ENCODE measurements around the gene BTF3. TPM values are rescaled to one million over a fixed set of nuclear protein-coding genes. Genes with fewer than 3 reads are reported as not detected.
"Not testable (repeated sequence)": the region's sequence is repeated elsewhere in the genome, so short reads cannot be mapped to it uniquely, and the experiment has no call there.

The BTF3 gene
- 521 and 523 TPM in 2 replicates for total RNA-seq (2014; rRNA removed; shearing (Covaris generic))
- polyA plus RNA-seq (2015; cell fraction: cytosol; rRNA removed): 548 and 685 TPM in 2 replicates
- polyA plus RNA-seq (2015; cell fraction: nucleus; rRNA removed): 132 and 144 TPM in 2 replicates

GRCh38 chr5:73498057-73498992 is at the start of gene BTF3:
BTF3 (plus strand) TSS chr5:73498442; CDS start chr5:73498668, 226 bp downstream.
- in situ Hi-C loops (cut with HindIII; ENCODE audit: low pct_unique_long_range_greater_than_20kb, low sequenced_read_pairs): no loop called here
- peak; percentile 97 for DNase-seq (ENCODE audit: low read depth, low spot score)

GRCh38 chr5:73448463-73449136 is 49.6 kb upstream of the BTF3 start, which contains the start of gene FOXD1:
FOXD1 (minus strand) TSS chr5:73448777; CDS start chr5:73448362, 415 bp downstream.
- in situ Hi-C loops (cut with HindIII; ENCODE audit: low pct_unique_long_range_greater_than_20kb, low sequenced_read_pairs): no loop called here
- peak; percentile 93 for DNase-seq (ENCODE audit: low read depth, low spot score)

GRCh38 chr5:73450137-73450536 is 48.1 kb upstream of the BTF3 start:
- in situ Hi-C loops (cut with HindIII; ENCODE audit: low pct_unique_long_range_greater_than_20kb, low sequenced_read_pairs): no loop called here
- DNase-seq (ENCODE audit: low read depth, low spot score): no peak

- in situ Hi-C loops (cut with HindIII; ENCODE audit: low pct_unique_long_range_greater_than_20kb, low sequenced_read_pairs): no loop called here
- DNase-seq (ENCODE audit: low read depth, low spot score): no peak
These were observed 47.5 kb upstream of the BTF3 start for GRCh38 chr5:73450672-73451223.

GRCh38 chr5:73451224-73452130 is 46.8 kb upstream of the BTF3 start:
- peak; percentile 41 for DNase-seq (ENCODE audit: low read depth, low spot score)
- in situ Hi-C loops (cut with HindIII; ENCODE audit: low pct_unique_long_range_greater_than_20kb, low sequenced_read_pairs): no loop called here

GRCh38 chr5:73452215-73452614 is 46.0 kb upstream of the BTF3 start:
- in situ Hi-C loops (cut with HindIII; ENCODE audit: low pct_unique_long_range_greater_than_20kb, low sequenced_read_pairs): no loop called here
- DNase-seq (ENCODE audit: low read depth, low spot score): no peak

GRCh38 chr5:73454379-73455036 is 43.7 kb upstream of the BTF3 start:
- in situ Hi-C loops (cut with HindIII; ENCODE audit: low pct_unique_long_range_greater_than_20kb, low sequenced_read_pairs): no loop called here
- DNase-seq (ENCODE audit: low read depth, low spot score): peak; percentile 82

- in situ Hi-C loops (cut with HindIII; ENCODE audit: low pct_unique_long_range_greater_than_20kb, low sequenced_read_pairs); DNase-seq (ENCODE audit: low read depth, low spot score): not testable (repeated sequence)
These were observed 41.8 kb upstream of the BTF3 start for GRCh38 chr5:73456462-73456861.

- in situ Hi-C loops (cut with HindIII; ENCODE audit: low pct_unique_long_range_greater_than_20kb, low sequenced_read_pairs): no loop called here
- DNase-seq (ENCODE audit: low read depth, low spot score): no peak
These were observed 38.9 kb upstream of the BTF3 start for GRCh38 chr5:73459366-73459765.

GRCh38 chr5:73460133-73460532 is 38.1 kb upstream of the BTF3 start:
- no peak for DNase-seq (ENCODE audit: low read depth, low spot score)
- in situ Hi-C loops (cut with HindIII; ENCODE audit: low pct_unique_long_range_greater_than_20kb, low sequenced_read_pairs): no loop called here

- in situ Hi-C loops (cut with HindIII; ENCODE audit: low pct_unique_long_range_greater_than_20kb, low sequenced_read_pairs): no loop called here
- DNase-seq (ENCODE audit: low read depth, low spot score): no peak
These were observed 34.1 kb upstream of the BTF3 start for GRCh38 chr5:73464016-73464745.

GRCh38 chr5:73468638-73469037 is 29.6 kb upstream of the BTF3 start:
- in situ Hi-C loops (cut with HindIII; ENCODE audit: low pct_unique_long_range_greater_than_20kb, low sequenced_read_pairs); DNase-seq (ENCODE audit: low read depth, low spot score): not testable (repeated sequence)

- in situ Hi-C loops (cut with HindIII; ENCODE audit: low pct_unique_long_range_greater_than_20kb, low sequenced_read_pairs): no loop called here
- no peak for DNase-seq (ENCODE audit: low read depth, low spot score)
These were observed 28.4 kb upstream of the BTF3 start for GRCh38 chr5:73469878-73470277.

GRCh38 chr5:73471654-73472053 is 26.6 kb upstream of the BTF3 start:
- in situ Hi-C loops (cut with HindIII; ENCODE audit: low pct_unique_long_range_greater_than_20kb, low sequenced_read_pairs): no loop called here
- DNase-seq (ENCODE audit: low read depth, low spot score): no peak

- DNase-seq (ENCODE audit: low read depth, low spot score): no peak
- in situ Hi-C loops (cut with HindIII; ENCODE audit: low pct_unique_long_range_greater_than_20kb, low sequenced_read_pairs): no loop called here
These were observed 26.1 kb upstream of the BTF3 start for GRCh38 chr5:73472116-73472515.

GRCh38 chr5:73480500-73480899 is 17.7 kb upstream of the BTF3 start:
- in situ Hi-C loops (cut with HindIII; ENCODE audit: low pct_unique_long_range_greater_than_20kb, low sequenced_read_pairs): no loop called here
- DNase-seq (ENCODE audit: low read depth, low spot score): no peak
